DMS153 (cell line): Measurements from ENCODE around the gene DNAAF3.

Experiments
- DNase-seq: peaks from one replicate; lab custom pipeline; 2025; lab: John Stamatoyannopoulos, UW

Gene DNAAF3

GRCh38 chr19:55116232-55116858 lies 50.1 kb downstream of the DNAAF3 start:
- DNase-seq, result no peak

- DNase-seq, result no peak
These were observed 50.9 kb downstream of the DNAAF3 start for GRCh38 chr19:55115446-55116065.

DNA sequence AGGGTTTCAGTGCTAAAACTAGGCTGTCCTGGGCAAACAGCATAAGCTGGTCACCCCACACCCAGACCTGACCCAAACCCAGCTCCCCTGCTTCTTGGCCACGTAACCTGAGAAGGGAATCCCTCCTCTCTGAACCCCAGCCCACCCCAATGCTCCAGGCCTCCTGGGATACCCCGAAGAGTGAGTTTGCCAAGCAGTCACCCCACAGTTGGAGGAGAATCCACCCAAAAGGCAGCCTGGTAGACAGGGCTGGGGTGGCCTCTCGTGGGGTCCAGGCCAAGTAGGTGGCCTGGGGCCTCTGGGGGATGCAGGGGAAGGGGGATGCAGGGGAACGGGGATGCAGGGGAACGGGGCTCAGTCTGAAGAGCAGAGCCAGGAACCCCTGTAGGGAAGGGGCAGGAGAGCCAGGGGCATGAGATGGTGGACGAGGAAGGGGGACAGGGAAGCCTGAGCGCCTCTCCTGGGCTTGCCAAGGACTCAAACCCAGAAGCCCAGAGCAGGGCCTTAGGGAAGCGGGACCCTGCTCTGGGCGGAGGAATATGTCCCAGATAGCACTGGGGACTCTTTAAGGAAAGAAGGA lies 51.8 kb downstream of the DNAAF3 start:
- DNase-seq, result no peak

- no peak for DNase-seq
These were observed 52.8 kb downstream of the DNAAF3 start for GRCh38 chr19:55113570-55114039.

DNA sequence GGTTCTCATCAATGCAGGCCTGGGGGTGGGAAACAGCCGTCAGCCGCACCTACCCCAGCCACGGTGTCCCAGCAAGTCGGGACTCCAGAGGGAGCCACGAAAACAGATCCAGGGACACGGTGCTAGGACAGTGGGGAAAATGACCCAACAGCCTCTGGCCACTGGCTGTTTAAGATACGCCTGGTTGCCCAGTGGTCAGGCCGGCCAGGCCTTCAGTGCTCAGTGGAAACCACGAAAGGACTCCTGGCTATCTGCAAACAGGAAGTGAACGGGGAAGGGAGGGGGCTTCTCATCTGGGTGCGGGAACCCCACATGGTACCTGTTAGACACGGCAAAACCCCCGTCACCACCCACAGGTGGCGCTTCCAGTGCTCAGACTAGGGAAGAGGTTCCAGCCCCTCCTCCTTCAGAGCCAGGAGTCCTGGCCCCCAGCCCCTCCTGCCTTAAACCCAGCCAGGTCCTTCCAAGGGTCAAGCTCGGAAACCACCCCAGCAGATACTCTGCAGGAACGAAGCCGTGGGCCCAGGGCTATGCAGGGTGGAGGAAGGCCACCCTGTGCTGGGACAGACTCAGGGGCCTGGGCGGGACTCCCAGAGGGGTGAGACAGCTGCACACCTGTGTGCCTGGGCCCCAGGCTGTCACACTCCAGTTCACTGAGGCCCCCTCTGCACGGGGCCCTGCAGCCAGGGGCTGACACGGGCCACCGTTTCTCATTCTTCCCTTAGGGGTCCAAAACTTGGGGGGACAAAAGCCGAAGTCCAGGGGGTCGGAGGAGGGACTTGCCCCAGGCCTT lies 53.4 kb downstream of the DNAAF3 start:
- DNase-seq, result no peak

- no peak for DNase-seq
These were observed 54.1 kb downstream of the DNAAF3 start for GRCh38 chr19:55112246-55112776.

- no peak for DNase-seq
These were observed 55.1 kb downstream of the DNAAF3 start for GRCh38 chr19:55111238-55111831.

DNA sequence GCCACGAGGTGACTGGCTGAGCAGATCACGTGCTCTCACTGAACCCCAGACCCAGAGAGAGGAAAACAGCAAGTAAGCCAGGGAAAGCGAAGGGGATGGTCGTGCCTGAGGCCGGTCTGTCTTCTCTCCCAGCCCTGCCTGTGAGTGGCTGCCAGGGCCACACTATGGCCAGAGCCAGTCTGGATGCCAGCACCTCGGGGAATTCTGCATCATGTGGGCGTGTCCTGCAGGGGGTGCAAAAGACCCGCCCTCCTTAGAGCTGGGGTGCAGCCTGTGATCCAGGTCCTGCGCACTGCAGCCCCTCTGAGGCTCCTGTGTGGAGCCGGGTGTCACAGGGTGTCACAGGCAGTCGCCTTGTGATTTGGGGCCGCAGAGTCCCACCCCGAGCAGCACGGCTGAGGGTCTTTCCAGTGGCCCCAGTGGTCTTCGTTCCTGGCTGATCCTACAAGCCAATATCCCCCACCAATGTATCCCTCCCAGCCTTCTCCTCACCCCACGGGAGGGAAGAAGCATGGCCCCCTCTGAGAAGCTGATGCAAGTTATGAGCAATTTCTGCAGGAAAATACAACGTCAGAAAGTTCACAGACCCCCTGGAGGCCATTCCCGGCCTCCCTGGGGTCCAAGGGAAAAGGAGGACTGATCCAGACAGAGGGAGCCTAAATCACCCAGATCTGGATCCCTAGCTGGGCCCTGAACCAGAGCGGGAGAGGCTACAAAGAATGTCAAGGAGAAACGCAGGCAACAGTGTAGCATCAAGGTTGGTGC lies 56.7 kb downstream of the DNAAF3 start:
- no peak for DNase-seq
